IMR-90 (cell line): ENCODE results near the gene MICAL2. TPM values are rescaled to one million over a fixed set of nuclear protein-coding genes. Genes with fewer than 3 reads are reported as not detected.

Experiments used
- ATAC-seq: fragments of 200-7000 bp; cut with Tn5 transposase; 2 replicates; pipeline ENCODE4 v1.9.1; 2020; ENCODE audit warnings: low read depth, mild to moderate bottlenecking, moderate library complexity
- BruUV-seq: library from RNA; stranded (reverse); fragments of 400-500 nt; replicated peaks from 2 replicates; lab custom pipeline; 2021; lab: Mats Ljungman, UMichigan
- CTCF ChIA-PET: fragments of 300-600 bp; formaldehyde crosslinking; extraction: SDS; loops from one replicate; lab custom pipeline; 2021; ENCODE audit warnings: antibody characterized with exemption; lab: Yijun Ruan, JAX
- POLR2A ChIA-PET: fragments of 300-600 bp; sonication (Branson Sonifier 250); formaldehyde crosslinking; loops from one replicate; lab custom pipeline; 2022; ENCODE audit warnings: antibody characterized with exemption; ENCODE audit not compliant: unreplicated experiment; lab: Charles Lee
- DNase-seq: peaks from one replicate; pipeline ENCODE4 v3.0.0; 2013
- H2AFZ ChIP-seq: replicated peaks from 2 replicates; pipeline ENCODE3; 2013; ENCODE audit warnings: low read length, mild to moderate bottlenecking; ENCODE audit not compliant: poor library complexity
- H2AK5ac ChIP-seq: 2 replicates; pipeline ENCODE4 v1.6.1; 2013; ENCODE audit warnings: low read depth, low read length, inconsistent platforms
- H2AK9ac ChIP-seq: replicated peaks from 2 replicates; pipeline ENCODE3; 2013; ENCODE audit warnings: mild to moderate bottlenecking, low read depth, low read length, moderate library complexity; ENCODE audit not compliant: poor library complexity
- H2BK120ac ChIP-seq: 2 replicates; pipeline ENCODE4 v1.6.1; 2013; ENCODE audit warnings: low read depth, low read length, inconsistent platforms
- H2BK15ac ChIP-seq: 3 replicates; pipeline ENCODE4 v1.6.1; 2013; ENCODE audit warnings: low read depth, low read length, inconsistent platforms
- H2BK20ac ChIP-seq: 2 replicates; pipeline ENCODE4 v1.6.1; 2013; ENCODE audit warnings: low read depth, mild to moderate bottlenecking, inconsistent platforms, low read length, moderate library complexity
- H2BK5ac ChIP-seq: 2 replicates; pipeline ENCODE4 v1.6.1; 2013; ENCODE audit warnings: mild to moderate bottlenecking, low read depth, low read length, inconsistent platforms; ENCODE audit not compliant: poor library complexity, severe bottlenecking
- H3K14ac ChIP-seq: replicated peaks from 2 replicates; pipeline ENCODE4 v1.6.1; 2013; ENCODE audit warnings: low read depth, low read length, inconsistent platforms
- H3K18ac ChIP-seq: 2 replicates; pipeline ENCODE4 v1.6.1; 2013; ENCODE audit warnings: low read depth, low read length, control low read depth
- H3K23ac ChIP-seq: 2 replicates; pipeline ENCODE4 v1.6.1; 2013; ENCODE audit warnings: low read depth, low read length, inconsistent platforms
- H3K27ac ChIP-seq: 2 replicates; pipeline ENCODE4 v1.5.1; 2013; ENCODE audit warnings: mild to moderate bottlenecking, control low read depth, low read length; ENCODE audit not compliant: insufficient read depth
- H3K27me3 ChIP-seq: 2 replicates; pipeline ENCODE4 v1.6.1; 2013; ENCODE audit warnings: low read length; ENCODE audit not compliant: control insufficient read depth, insufficient read depth
- H3K36me3 ChIP-seq: 2 replicates; pipeline ENCODE4 v1.6.1; 2013; ENCODE audit warnings: low read length, mixed read lengths; ENCODE audit not compliant: control insufficient read depth, insufficient read depth
- H3K4ac ChIP-seq: 2 replicates; pipeline ENCODE4 v1.6.1; 2013; ENCODE audit warnings: low read depth, low read length, inconsistent platforms
- H3K4me1 ChIP-seq: 2 replicates; pipeline ENCODE4 v1.6.1; 2013; ENCODE audit warnings: low read length, mixed read lengths; ENCODE audit not compliant: control insufficient read depth, insufficient read depth
- H3K4me2 ChIP-seq: 2 replicates; pipeline ENCODE4 v1.6.1; 2013; ENCODE audit warnings: low read depth, mild to moderate bottlenecking, control low read depth, low read length, moderate library complexity
- H3K4me3 ChIP-seq: 2 replicates; pipeline ENCODE4 v1.5.1; 2013; ENCODE audit warnings: low read depth, mild to moderate bottlenecking, control low read depth, low read length, moderate library complexity; ENCODE audit not compliant: insufficient read depth
- H3K56ac ChIP-seq: 2 replicates; pipeline ENCODE4 v1.6.1; 2013; ENCODE audit warnings: low read length, inconsistent platforms; ENCODE audit not compliant: insufficient read depth; ENCODE audit errors: extremely low read depth
- H3K79me1 ChIP-seq, 2 experiments: 2 replicates each; pipeline ENCODE4 v1.6.1; 2013; ENCODE audit warnings: low read length in 2 of 2, inconsistent platforms in 1 of 2, low read depth in 1 of 2
- H3K9ac ChIP-seq: 2 replicates; pipeline ENCODE4 v1.6.1; 2013; ENCODE audit warnings: low read depth, low read length, control low read depth
- H3K9me1 ChIP-seq: 2 replicates; pipeline ENCODE4 v1.6.1; 2013; ENCODE audit warnings: low read length, inconsistent platforms; ENCODE audit not compliant: insufficient read depth
- H3K9me3 ChIP-seq: 2 replicates; pipeline ENCODE4 v1.6.1; 2013; ENCODE audit warnings: low read length; ENCODE audit not compliant: control insufficient read depth, insufficient read depth
- H4K20me1 ChIP-seq: 2 replicates; pipeline ENCODE4 v1.6.1; 2013; ENCODE audit warnings: low read length, inconsistent platforms; ENCODE audit not compliant: insufficient read depth
- H4K5ac ChIP-seq: 2 replicates; pipeline ENCODE4 v1.6.1; 2013; ENCODE audit warnings: mild to moderate bottlenecking, low read depth, low read length, control low read depth
- H4K8ac ChIP-seq, 2 experiments: 2 replicates each; pipeline ENCODE4 v1.6.1; 2013; ENCODE audit warnings: low read depth in 2 of 2, low read length in 2 of 2, control low read depth in 1 of 2, inconsistent platforms in 1 of 2
- H4K91ac ChIP-seq: 2 replicates; pipeline ENCODE4 v1.6.1; 2013; ENCODE audit warnings: low read depth, low read length, inconsistent platforms; ENCODE audit not compliant: insufficient read depth
- CHD1 ChIP-seq: IDR thresholded peaks from 2 replicates; pipeline ENCODE4 v1.6.1; 2012; ENCODE audit warnings: low read depth, low read length, improper control_type of control experiment
- MXI1 ChIP-seq: IDR thresholded peaks from 2 replicates; pipeline ENCODE4 v1.6.1; 2012; ENCODE audit warnings: low read depth, mild to moderate bottlenecking, low read length, moderate library complexity, borderline replicate concordance
- NFE2L2 ChIP-seq: fragments of 150-350 bp; IDR thresholded peaks from 2 replicates; pipeline ENCODE4 v1.6.1; 2016; ENCODE audit warnings: low read depth, mild to moderate bottlenecking, low read length
- POLR2A ChIP-seq: IDR thresholded peaks from 2 replicates; pipeline ENCODE4 v1.6.1; 2012; ENCODE audit warnings: mild to moderate bottlenecking, low read depth, low read length
- SMC3 ChIP-seq: fragments of 150-350 bp; IDR thresholded peaks from 2 replicates; pipeline ENCODE4 v1.6.1; 2016; ENCODE audit warnings: low read depth, mild to moderate bottlenecking, antibody characterized with exemption, low read length, moderate library complexity
- WGBS, 2 experiments: methylation state at CpG; one replicate each; pipeline versions ENCODE4 v1.1.5 to v1.1.7; 2013; ENCODE audit warnings: missing lambda C conversion rate in 2 of 2; ENCODE audit not compliant: insufficient read length in 1 of 2; ENCODE audit errors: extremely low coverage in 2 of 2; 5-methylcytosine and 5-hydroxymethylcytosine counted together
- dilution Hi-C: fragments of 300-500 bp; cut with HindIII; formaldehyde crosslinking; loops from one replicate; pipeline ENCODE4 v1.14.3; 2018; ENCODE audit warnings: low sequenced_read_pairs; ENCODE audit not compliant: unreplicated experiment
- in situ Hi-C: fragments of 300-500 bp; cut with MboI; formaldehyde crosslinking; loops from 3 replicates; pipeline ENCODE4 v1.14.3; 2019; ENCODE audit warnings: low sequenced_read_pairs, inconsistent platforms, mixed read lengths
- intact Hi-C: fragments of 100-400 bp; cut with micrococcal nuclease; formaldehyde crosslinking; loops from 2 replicates; pipeline ENCODE4 v1.10.0; 2022
- polyA plus RNA-seq, 3 experiments: library from polyadenylated mRNA; depleted of rRNA; stranded (reverse); fragments of >200 nt; gene quantifications; 2 replicates each; pipeline ENCODE4 v1.2.3, GENCODE V29; 2012; ENCODE audit warnings: low replicate concordance in 1 of 3
- total RNA-seq: library from RNA; depleted of rRNA; stranded (reverse); fragments of >200 nt; gene quantifications from 2 replicates; pipeline ENCODE4 v1.2.3, GENCODE V29; 2012

Gene MICAL2
- total and polyA plus RNA-seq, 2 of the 4 experiments (the other 2 are of a cell fraction): 170 to 336 TPM

- Histone ChIP-seq H3K23ac (no peak overlapping the region), H2BK120ac (no peak overlapping the region), H2BK15ac (peak overlapping the region; percentile 4; the same call in 1 of the 3 replicates), H3K9ac (no peak overlapping the region), H3K4me3 (no peak overlapping the region), H4K20me1 (no peaks in the 10 kb centered on the region), H3K14ac (no peak overlapping the region; the same call in 1 of the 2 replicates), H4K8ac (no peak overlapping the region), H3K79me1 (no peaks in the 10 kb centered on the region), H3K56ac (no peak overlapping the region), H2BK20ac (peak overlapping the region; percentile 27; the same call in 1 of the 2 replicates), H4K5ac (no peak overlapping the region), H3K4me1 (peaks cover 2% of the 10 kb centered on the region; the same call in 1 of the 2 replicates), H3K4me2 (no peak overlapping the region), H3K9me1 (peaks cover 11% of the 10 kb centered on the region; the same call in 1 of the 2 replicates), H3K9me3 (no peaks in the 10 kb centered on the region), H2AK9ac (no peak overlapping the region), H2AK5ac (peak overlapping the region; percentile 6), H3K27ac (no peak overlapping the region), H2AFZ (peak overlapping the region; percentile 33), H3K36me3 (no peaks in the 10 kb centered on the region), H4K91ac (no peak overlapping the region), H3K4ac (peak overlapping the region; percentile 15; the same call in 1 of the 2 replicates), H3K18ac (no peak overlapping the region), H3K27me3 (no peaks in the 10 kb centered on the region), H2BK5ac (no peak overlapping the region)
- BruUV-seq: no TSS peak
- ChIA-PET POLR2A (interaction anchor here (0.7 kb wide), 1 partner anchor 33 kb away, joined by 4 read pairs; no protein-coding TSS in a partner anchor), CTCF (interaction anchor here (0.7 kb wide), 1 partner anchor 30 kb away, joined by 3 read pairs; no protein-coding TSS in a partner anchor)
- TF ChIP-seq SMC3 (no peak), POLR2A (no peak), NFE2L2 (no peak), MXI1 (no peak), CHD1 (no peak)
- DNase-seq: no peak
- no peak for ATAC-seq
- WGBS, 2 experiments: 20% methylated on average over 1 of the region's 3 CpGs; no CpG with 5 or more reads in 1 of the 2 experiments
- intact Hi-C loops (no loop called here), in situ Hi-C loops (no loop called here), dilution Hi-C loops (no loop called here)
Observed at GRCh38 chr11:12098601-12099000, 11.8 kb upstream of the MICAL2 start.
